Lung (tissue), 12 donors: ENCODE results near the gene PILRB. TPM values are rescaled to one million over a fixed set of nuclear protein-coding genes. Genes with fewer than 3 reads are reported as not detected.
"Not testable (repeated sequence)": the region's sequence is repeated elsewhere in the genome, so short reads cannot be mapped to it uniquely, and the experiment has no call there.

Source experiments
- ATAC-seq: fragments of 200-7000 bp; cut with Tn5 transposase; one replicate; pipeline ENCODE4 v1.9.1; 2020; ENCODE audit warnings: moderate number of reproducible peaks; ENCODE audit not compliant: insufficient read depth, low FRiP score
- DNase-seq, 3 donors: peaks; one replicate each; pipeline ENCODE4 v3.0.0-alpha.2; 2013 to 2017
- H3K27ac ChIP-seq, 2 donors: one replicate each; pipeline ENCODE4 v1.5.1; 2013; ENCODE audit warnings: mild to moderate bottlenecking in 2 of 2, moderate library complexity in 2 of 2, control low read depth in 1 of 2, inconsistent platforms in 1 of 2, low read depth in 1 of 2, low read length in 1 of 2
- H3K27me3 ChIP-seq, 3 donors: one replicate each; pipeline ENCODE4 v1.5.1; 2013; ENCODE audit warnings: low read length in 2 of 3; ENCODE audit not compliant: control insufficient read depth in 3 of 3, insufficient read depth in 3 of 3
- H3K36me3 ChIP-seq, 4 donors: one replicate each; pipeline ENCODE4 v1.5.1; 2013; ENCODE audit warnings: low read length in 4 of 4, mild to moderate bottlenecking in 1 of 4, moderate library complexity in 1 of 4; ENCODE audit not compliant: control insufficient read depth in 4 of 4, insufficient read depth in 4 of 4
- H3K4me1 ChIP-seq, 5 donors: one replicate each; pipeline ENCODE4 v1.5.1; 2013; ENCODE audit warnings: low read length in 5 of 5, mild to moderate bottlenecking in 2 of 5, moderate library complexity in 1 of 5; ENCODE audit not compliant: control insufficient read depth in 5 of 5, insufficient read depth in 5 of 5
- H3K4me3 ChIP-seq: one replicate; pipeline ENCODE4 v1.5.1; 2013; ENCODE audit warnings: mild to moderate bottlenecking, control low read depth, moderate library complexity
- H3K9ac ChIP-seq, 2 donors: one replicate each; pipeline ENCODE4 v1.5.1; 2013; ENCODE audit warnings: low read length in 2 of 2, control low read depth in 1 of 2; ENCODE audit not compliant: insufficient read depth in 1 of 2
- H3K9me3 ChIP-seq, 4 donors: one replicate each; pipeline ENCODE4 v1.5.1; 2013; ENCODE audit warnings: low read length in 3 of 4, mild to moderate bottlenecking in 1 of 4, moderate library complexity in 1 of 4; ENCODE audit not compliant: control insufficient read depth in 4 of 4, insufficient read depth in 3 of 4
- WGBS, 2 donors: extraction: QIAGEN DNeasy Blood & Tissue Kit; methylation state at CpG; one replicate each; pipeline ENCODE4 v1.1.7; 2013; 5-methylcytosine and 5-hydroxymethylcytosine counted together
- polyA plus RNA-seq, 2 donors: library from polyadenylated mRNA; stranded (reverse); fragments of 200-250 nt; gene quantifications; one replicate each; pipeline ENCODE4 v1.2.1, GENCODE V29; 2013
- total RNA-seq, 2 donors: library from RNA; depleted of rRNA in 1 of 2; stranded (reverse); fragments of >200 nt in 1 of 2; gene quantifications; one replicate each; pipeline ENCODE4 v1.2.1, GENCODE V29; 2014 to 2021
- TF ChIP-seq, protein P1 (sequence below): IDR thresholded peaks from 2 replicates; pipeline ENCODE4 v1.5.1; 2012; ENCODE audit warnings: mild to moderate bottlenecking; ENCODE audit errors: control extremely low read depth, extremely low read depth
- donor health status: control.
- donor health status: control.
- donor health status: Bipolar disorder and iron deficiency.
- donor health status: healthy.
- donor health status: DM: yes; HTN: yes; CAD: no.

PILRB gene
- total and polyA plus RNA-seq, 4 donors = 22.0 to 50.1 (median 31.2) TPM

GRCh38 chr7:100378114-100378755 is 20.3 kb downstream of the PILRB start:
- H3K4me1 ChIP-seq = peaks cover 0 to 3% (median 0%) of the 10 kb centered on the region in 5 donors
- WGBS, 2 donors = 89% methylated on average over 4 of the region's 4 CpGs

DNA sequence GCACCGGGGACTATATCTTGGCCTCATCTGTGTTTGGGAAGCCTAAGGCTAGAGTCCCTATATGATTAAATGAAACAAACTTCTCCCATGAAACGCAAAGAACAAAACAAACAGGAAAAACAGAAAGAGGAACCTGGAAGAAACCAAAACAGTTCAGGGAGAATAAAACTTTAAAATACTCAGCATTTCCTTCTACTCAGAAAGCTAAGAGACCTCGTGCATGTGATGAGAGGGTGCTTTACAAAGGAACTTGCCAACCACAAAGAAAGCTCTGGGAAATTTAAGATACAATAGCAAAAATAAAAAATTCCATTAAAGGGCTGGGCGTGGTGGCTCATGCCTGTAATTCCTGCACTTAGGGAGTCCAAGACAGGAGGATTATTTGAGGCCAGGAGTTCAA is 22.3 kb downstream of the PILRB start:
- no peaks in the 10 kb centered on the region for H3K9me3 ChIP-seq
- 40 to 65% methylated on average over 4 of the region's 4 CpGs for WGBS, 2 donors
- peaks cover 0 to 1% (median 0%) of the 10 kb centered on the region in 4 donors for H3K36me3 ChIP-seq
- DNase-seq (no peak), ATAC-seq (no peak)
- no peak overlapping the region for H3K9ac ChIP-seq
- TF ChIP-seq, protein P1, sequence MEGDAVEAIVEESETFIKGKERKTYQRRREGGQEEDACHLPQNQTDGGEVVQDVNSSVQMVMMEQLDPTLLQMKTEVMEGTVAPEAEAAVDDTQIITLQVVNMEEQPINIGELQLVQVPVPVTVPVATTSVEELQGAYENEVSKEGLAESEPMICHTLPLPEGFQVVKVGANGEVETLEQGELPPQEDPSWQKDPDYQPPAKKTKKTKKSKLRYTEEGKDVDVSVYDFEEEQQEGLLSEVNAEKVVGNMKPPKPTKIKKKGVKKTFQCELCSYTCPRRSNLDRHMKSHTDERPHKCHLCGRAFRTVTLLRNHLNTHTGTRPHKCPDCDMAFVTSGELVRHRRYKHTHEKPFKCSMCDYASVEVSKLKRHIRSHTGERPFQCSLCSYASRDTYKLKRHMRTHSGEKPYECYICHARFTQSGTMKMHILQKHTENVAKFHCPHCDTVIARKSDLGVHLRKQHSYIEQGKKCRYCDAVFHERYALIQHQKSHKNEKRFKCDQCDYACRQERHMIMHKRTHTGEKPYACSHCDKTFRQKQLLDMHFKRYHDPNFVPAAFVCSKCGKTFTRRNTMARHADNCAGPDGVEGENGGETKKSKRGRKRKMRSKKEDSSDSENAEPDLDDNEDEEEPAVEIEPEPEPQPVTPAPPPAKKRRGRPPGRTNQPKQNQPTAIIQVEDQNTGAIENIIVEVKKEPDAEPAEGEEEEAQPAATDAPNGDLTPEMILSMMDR = no peak
- H3K4me3 ChIP-seq = no peak overlapping the region
- peaks cover 0 to 1% (median 0%) of the 10 kb centered on the region in 5 donors for H3K4me1 ChIP-seq
- H3K27me3 ChIP-seq = no peaks in the 10 kb centered on the region
- H3K27ac ChIP-seq = peak overlapping the region in 1 of 2 donors; percentile 71

More at GRCh38 chr7:100378114-100378755, 20.3 kb downstream of the PILRB start:
- H3K4me3 ChIP-seq = no peak overlapping the region
- TF ChIP-seq, protein P1 = no peak
- no peak overlapping the region for H3K27ac ChIP-seq
- H3K36me3 ChIP-seq = peaks cover 0 to 1% (median 0%) of the 10 kb centered on the region in 4 donors
- no peaks in the 10 kb centered on the region for H3K9me3 ChIP-seq
- DNase-seq (no peak), ATAC-seq (no peak)
- no peak overlapping the region for H3K9ac ChIP-seq
- no peaks in the 10 kb centered on the region for H3K27me3 ChIP-seq

DNA sequence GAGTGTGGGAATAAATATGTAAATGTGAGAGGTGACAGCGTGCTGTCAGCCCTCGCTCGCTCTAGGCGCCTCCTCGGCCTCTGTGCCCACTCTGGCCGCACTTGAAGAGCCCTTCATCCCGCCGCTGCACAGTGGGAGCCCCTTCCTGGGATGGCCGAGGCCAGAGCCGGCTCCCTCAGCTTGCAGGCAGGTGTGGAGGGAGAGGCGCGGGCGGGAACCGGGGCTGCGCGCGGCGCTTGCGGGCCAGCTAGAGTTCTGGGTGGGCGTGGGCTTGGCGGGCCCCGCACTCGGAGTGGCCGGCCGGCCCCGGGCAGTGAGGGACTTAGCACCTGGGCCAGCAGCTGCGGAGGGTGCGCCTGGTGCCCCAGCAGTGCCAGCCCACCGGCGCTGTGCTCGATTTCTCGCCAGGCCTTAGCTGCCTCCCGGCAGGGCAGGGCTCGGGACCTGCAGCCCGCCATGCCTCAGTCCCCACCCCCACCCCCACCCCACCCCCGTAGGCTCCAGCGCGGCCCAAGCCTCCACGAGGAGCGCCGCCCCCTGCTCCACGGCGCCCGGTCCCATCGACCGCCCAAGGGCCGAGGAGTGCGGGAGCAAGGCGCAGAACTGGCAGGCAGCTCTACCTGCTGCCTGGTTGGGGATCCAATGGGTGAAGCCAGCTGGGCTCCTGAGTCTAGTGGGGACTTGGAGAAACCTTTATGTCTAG is 23.8 kb downstream of the PILRB start:
- not testable (repeated sequence) for H3K27ac ChIP-seq, H3K9ac ChIP-seq, H3K27me3 ChIP-seq, DNase-seq, ATAC-seq, H3K4me3 ChIP-seq, H3K4me1 ChIP-seq, H3K9me3 ChIP-seq, H3K36me3 ChIP-seq
- 78 to 92% methylated on average over 35 to 49 of the region's 49 CpGs for WGBS, 2 donors

- ATAC-seq, H3K27ac ChIP-seq: not testable (repeated sequence)
- 69 to 80% methylated on average over 8 of the region's 8 CpGs for WGBS, 2 donors
Observed at GRCh38 chr7:100382234-100382853, 24.4 kb downstream of the PILRB start.

More at GRCh38 chr7:100382234-100382853, 24.4 kb downstream of the PILRB start:
- H3K27me3 ChIP-seq, H3K9ac ChIP-seq, H3K4me1 ChIP-seq, H3K4me3 ChIP-seq, H3K9me3 ChIP-seq, DNase-seq, H3K36me3 ChIP-seq: not testable (repeated sequence)
